H9 (cell line): Measurements from ENCODE around the gene BFSP1. TPM values are rescaled to one million over a fixed set of nuclear protein-coding genes. Genes with fewer than 3 reads are reported as not detected.

Source experiments
- DNase-seq: peaks from one replicate; pipeline ENCODE4 v3.0.0-alpha.2; 2017
- H2AFZ ChIP-seq: one replicate; pipeline ENCODE4 v1.6.1; 2013; ENCODE audit warnings: mild to moderate bottlenecking, low read length, control low read depth, moderate library complexity
- H2AK5ac ChIP-seq: 2 replicates; pipeline ENCODE4 v1.6.1; 2013; ENCODE audit warnings: low read length, control low read depth, mixed read lengths; ENCODE audit not compliant: insufficient read length
- H2BK120ac ChIP-seq: one replicate; pipeline ENCODE4 v1.6.1; 2013; ENCODE audit warnings: low read depth, mild to moderate bottlenecking, low read length, control low read depth, inconsistent platforms; ENCODE audit not compliant: poor library complexity, severe bottlenecking
- H2BK12ac ChIP-seq: 2 replicates; pipeline ENCODE4 v1.6.1; 2013; ENCODE audit warnings: low read length, control low read depth, mixed read lengths, low read depth; ENCODE audit not compliant: insufficient read length
- H2BK15ac ChIP-seq: 2 replicates; pipeline ENCODE4 v1.6.1; 2013; ENCODE audit warnings: low read depth, low read length, control low read depth
- H2BK20ac ChIP-seq: one replicate; pipeline ENCODE4 v1.6.1; 2013; ENCODE audit warnings: low read depth, mild to moderate bottlenecking, low read length, control low read depth, inconsistent platforms; ENCODE audit not compliant: poor library complexity, severe bottlenecking
- H2BK5ac ChIP-seq: 2 replicates; pipeline ENCODE4 v1.6.1; 2013; ENCODE audit warnings: low read length, control low read depth, mixed read lengths; ENCODE audit not compliant: insufficient read length
- H3K14ac ChIP-seq: 2 replicates; pipeline ENCODE4 v1.6.1; 2013; ENCODE audit warnings: low read length, control low read depth; ENCODE audit not compliant: insufficient read depth
- H3K18ac ChIP-seq: 2 replicates; pipeline ENCODE4 v1.6.1; 2013; ENCODE audit warnings: low read depth, mild to moderate bottlenecking, mixed read lengths, low read length, control low read depth; ENCODE audit not compliant: insufficient read length
- H3K23ac ChIP-seq: 2 replicates; pipeline ENCODE4 v1.6.1; 2013; ENCODE audit warnings: low read length, control low read depth, mixed read lengths, low read depth; ENCODE audit not compliant: insufficient read length
- H3K23me2 ChIP-seq: 2 replicates; pipeline ENCODE4 v1.6.1; 2013; ENCODE audit warnings: low read depth, mild to moderate bottlenecking, mixed read lengths, low read length, control low read depth; ENCODE audit not compliant: insufficient read length, poor library complexity, severe bottlenecking
- H3K27ac ChIP-seq: 2 replicates; pipeline ENCODE4 v1.5.1; 2013; ENCODE audit warnings: low read length, control low read depth, mixed read lengths, low read depth; ENCODE audit not compliant: insufficient read length
- H3K27me3 ChIP-seq: 2 replicates; pipeline ENCODE4 v1.6.1; 2013; ENCODE audit warnings: low read length, control low read depth, inconsistent platforms; ENCODE audit not compliant: insufficient read depth
- H3K4ac ChIP-seq: 2 replicates; pipeline ENCODE4 v1.6.1; 2013; ENCODE audit warnings: low read depth, mild to moderate bottlenecking, control low read depth, inconsistent platforms, low read length, moderate library complexity
- H3K4me1 ChIP-seq: 2 replicates; pipeline ENCODE4 v1.6.1; 2013; ENCODE audit warnings: low read length, control low read depth, inconsistent platforms; ENCODE audit not compliant: insufficient read depth
- H3K4me2 ChIP-seq: 2 replicates; pipeline ENCODE4 v1.6.1; 2013; ENCODE audit warnings: low read length, control low read depth, mixed read lengths; ENCODE audit not compliant: insufficient read length, insufficient read depth
- H3K56ac ChIP-seq: 2 replicates; pipeline ENCODE4 v1.6.1; 2013; ENCODE audit warnings: low read depth, mild to moderate bottlenecking, mixed read lengths, low read length, control low read depth; ENCODE audit not compliant: insufficient read length
- H3K79me1 ChIP-seq: 2 replicates; pipeline ENCODE4 v1.6.1; 2013; ENCODE audit warnings: low read depth, mild to moderate bottlenecking, moderate library complexity, low read length, control low read depth, inconsistent platforms; ENCODE audit not compliant: insufficient read depth, poor library complexity, severe bottlenecking
- H3K79me2 ChIP-seq: 2 replicates; pipeline ENCODE4 v1.6.1; 2013; ENCODE audit warnings: low read length, control low read depth, inconsistent platforms; ENCODE audit not compliant: insufficient read depth
- H3K9ac ChIP-seq: 2 replicates; pipeline ENCODE4 v1.6.1; 2013; ENCODE audit warnings: low read length, control low read depth, mixed read lengths; ENCODE audit not compliant: insufficient read length; ENCODE audit errors: extremely low read depth
- H3K9me3 ChIP-seq: one replicate; pipeline ENCODE4 v1.6.1; 2013; ENCODE audit warnings: low read depth, low read length, inconsistent platforms; ENCODE audit not compliant: control insufficient read depth
- H3T11ph ChIP-seq: one replicate; pipeline ENCODE4 v1.6.1; 2013; ENCODE audit warnings: mild to moderate bottlenecking, low read length, control low read depth, inconsistent platforms
- H4K20me1 ChIP-seq: one replicate; pipeline ENCODE4 v1.6.1; 2013; ENCODE audit not compliant: control insufficient read depth, insufficient read length, insufficient read depth
- H4K5ac ChIP-seq: 2 replicates; pipeline ENCODE4 v1.6.1; 2013; ENCODE audit warnings: low read depth, mild to moderate bottlenecking, mixed read lengths, low read length, control low read depth; ENCODE audit not compliant: insufficient read length
- H4K8ac ChIP-seq: replicated peaks from 2 replicates; pipeline ENCODE4 v1.6.1; 2013; ENCODE audit warnings: low read length, control low read depth, mixed read lengths, low read depth; ENCODE audit not compliant: insufficient read length
- H4K91ac ChIP-seq: 2 replicates; pipeline ENCODE4 v1.6.1; 2013; ENCODE audit warnings: low read depth, mild to moderate bottlenecking, moderate library complexity, mixed read lengths, low read length, control low read depth; ENCODE audit not compliant: insufficient read length
- H3K27ac Mint-ChIP-seq, 3 experiments: 2 replicates in 2 of 3; 3 replicates in 1 of 3; pipeline ENCODE4 v1.8.0; 2020 to 2021; ENCODE audit warnings: mixed read lengths in 3 of 3, mild to moderate bottlenecking in 1 of 3, moderate library complexity in 1 of 3
- H3K27me3 Mint-ChIP-seq: 2 replicates; pipeline ENCODE4 v1.8.0; 2021; ENCODE audit warnings: low read depth, mild to moderate bottlenecking, moderate library complexity, mixed read lengths
- H3K36me3 Mint-ChIP-seq, 3 experiments: 2 replicates in 2 of 3; 3 replicates in 1 of 3; pipeline ENCODE4 v1.8.0; 2020 to 2021; ENCODE audit warnings: low read depth in 3 of 3, mixed read lengths in 3 of 3; ENCODE audit not compliant: insufficient read depth in 1 of 3
- H3K4me1 Mint-ChIP-seq, 2 experiments: 2 replicates each; pipeline ENCODE4 v1.8.0; 2020; ENCODE audit warnings: mixed read lengths in 2 of 2
- H3K4me3 Mint-ChIP-seq, 2 experiments: 2 replicates in 1 of 2; 3 replicates in 1 of 2; pipeline ENCODE4 v1.8.0; 2020 to 2021; ENCODE audit warnings: mild to moderate bottlenecking in 2 of 2, mixed read lengths in 2 of 2, moderate library complexity in 1 of 2
- H3K9me3 Mint-ChIP-seq, 2 experiments: 2 replicates in 1 of 2; 3 replicates in 1 of 2; pipeline ENCODE4 v1.8.0; 2020; ENCODE audit warnings: mild to moderate bottlenecking in 2 of 2, mixed read lengths in 2 of 2, moderate library complexity in 1 of 2
- WGBS: extraction: QIAGEN DNeasy Blood & Tissue Kit; methylation state at CpG from one replicate; pipeline ENCODE4 v1.1.7; 2013; ENCODE audit warnings: missing lambda C conversion rate, low lambda C conversion rate, mixed read lengths; ENCODE audit not compliant: insufficient read length; ENCODE audit errors: extremely low coverage; 5-methylcytosine and 5-hydroxymethylcytosine counted together
- total RNA-seq: library from RNA; stranded (reverse); gene quantifications from 2 replicates; pipeline ENCODE4 v1.2.1, GENCODE V29; 2021
- TF ChIP-seq, protein P1 (sequence below): fragments of 200-600 bp; sonication (generic); conservative IDR thresholded peaks from 3 replicates; pipeline ENCODE4 v1.8.0; 2021; ENCODE audit warnings: antibody characterized with exemption, mild to moderate bottlenecking

BFSP1 gene
- total RNA-seq, 1 experiment from 2014 or later, result 9.4 TPM

DNA sequence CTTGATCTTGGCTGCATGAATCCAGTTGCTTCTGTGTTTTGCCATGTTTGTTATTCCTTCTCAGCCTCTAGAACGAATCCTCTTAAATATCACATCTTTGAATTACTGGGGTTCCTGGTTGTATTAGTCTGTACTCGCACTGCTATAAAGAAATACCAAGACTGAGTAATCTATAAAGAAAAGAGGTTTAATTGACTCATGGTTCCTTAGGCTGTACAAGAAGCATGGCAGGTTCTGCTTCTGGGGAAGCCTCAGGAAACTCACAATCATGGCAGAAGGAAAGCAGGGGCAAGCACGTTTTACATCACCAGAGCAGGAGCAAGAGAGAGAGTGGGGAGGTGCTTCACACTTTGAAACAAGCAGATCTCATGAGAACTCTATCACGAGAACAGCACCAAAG lies 18.0 kb upstream of the BFSP1 start:
- no peak overlapping the region for H3K14ac ChIP-seq
- H3K4me1 Mint-ChIP-seq, result peaks cover 3 to 7% of the 10 kb centered on the region in 2 experiments; a peak in 3 of 4 replicates

More for the DNA sequence above, 18.0 kb upstream of the BFSP1 start:
- no peak overlapping the region for H2BK5ac ChIP-seq
- H4K20me1 ChIP-seq, result no peaks in the 10 kb centered on the region
- H2AK5ac ChIP-seq, result no peak overlapping the region
- H3K79me2 ChIP-seq, result no peaks in the 10 kb centered on the region
- H3K4me2 ChIP-seq, result no peak overlapping the region
- Mint-ChIP-seq H3K4me3 (no peak overlapping the region), H3K27me3 (no peaks in the 10 kb centered on the region), H3K9me3 (no peaks in the 10 kb centered on the region), H3K27ac (no peak overlapping the region), H3K36me3 (peaks cover 0 to 1% (median 0%) of the 10 kb centered on the region in 3 experiments; a peak in 1 of 7 replicates)
- no peak overlapping the region for H2AFZ ChIP-seq
- no peaks in the 10 kb centered on the region for H3K23me2 ChIP-seq
- H3T11ph ChIP-seq, result no peak overlapping the region
- H2BK120ac ChIP-seq, result no peak overlapping the region
- H2BK12ac ChIP-seq, result no peak overlapping the region
- H4K5ac ChIP-seq, result no peak overlapping the region
- no peak overlapping the region for H2BK15ac ChIP-seq
- H3K23ac ChIP-seq, result no peak overlapping the region
- no peak overlapping the region for H2BK20ac ChIP-seq
- H4K8ac ChIP-seq, result no peak overlapping the region
- no peak overlapping the region for H3K56ac ChIP-seq
- H3K79me1 ChIP-seq, result no peaks in the 10 kb centered on the region
- no CpG with 5 or more reads among the region's 4 CpGs for WGBS
- H3K4ac ChIP-seq, result no peak overlapping the region
- no peaks in the 10 kb centered on the region for H3K4me1 ChIP-seq
- DNase-seq, result no peak
- TF ChIP-seq, protein P1, sequence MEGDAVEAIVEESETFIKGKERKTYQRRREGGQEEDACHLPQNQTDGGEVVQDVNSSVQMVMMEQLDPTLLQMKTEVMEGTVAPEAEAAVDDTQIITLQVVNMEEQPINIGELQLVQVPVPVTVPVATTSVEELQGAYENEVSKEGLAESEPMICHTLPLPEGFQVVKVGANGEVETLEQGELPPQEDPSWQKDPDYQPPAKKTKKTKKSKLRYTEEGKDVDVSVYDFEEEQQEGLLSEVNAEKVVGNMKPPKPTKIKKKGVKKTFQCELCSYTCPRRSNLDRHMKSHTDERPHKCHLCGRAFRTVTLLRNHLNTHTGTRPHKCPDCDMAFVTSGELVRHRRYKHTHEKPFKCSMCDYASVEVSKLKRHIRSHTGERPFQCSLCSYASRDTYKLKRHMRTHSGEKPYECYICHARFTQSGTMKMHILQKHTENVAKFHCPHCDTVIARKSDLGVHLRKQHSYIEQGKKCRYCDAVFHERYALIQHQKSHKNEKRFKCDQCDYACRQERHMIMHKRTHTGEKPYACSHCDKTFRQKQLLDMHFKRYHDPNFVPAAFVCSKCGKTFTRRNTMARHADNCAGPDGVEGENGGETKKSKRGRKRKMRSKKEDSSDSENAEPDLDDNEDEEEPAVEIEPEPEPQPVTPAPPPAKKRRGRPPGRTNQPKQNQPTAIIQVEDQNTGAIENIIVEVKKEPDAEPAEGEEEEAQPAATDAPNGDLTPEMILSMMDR, result no peak
- H3K9ac ChIP-seq, result no peak overlapping the region
- H4K91ac ChIP-seq, result no peak overlapping the region
- no peak overlapping the region for H3K27ac ChIP-seq
- no peaks in the 10 kb centered on the region for H3K27me3 ChIP-seq
- H3K18ac ChIP-seq, result no peak overlapping the region
- no peaks in the 10 kb centered on the region for H3K9me3 ChIP-seq
